ENCODE results near the gene PMEPA1.
"Not testable (repeated sequence)": the region's sequence is repeated elsewhere in the genome, so short reads cannot be mapped to it uniquely, and the experiment has no call there.

PMEPA1 gene

GRCh38 chr20:57647933-57648785 lies 61.7 kb downstream of the PMEPA1 start:
- no peak for DNase-seq

GRCh38 chr20:57647006-57647932 lies 62.5 kb downstream of the PMEPA1 start:
- DNase-seq: no peak

GRCh38 chr20:57638895-57639236 lies 70.9 kb downstream of the PMEPA1 start:
- no peak for DNase-seq

- no peak for DNase-seq
These were observed 71.5 kb downstream of the PMEPA1 start for GRCh38 chr20:57638173-57638894.

- no peak for DNase-seq
These were observed 75.8 kb downstream of the PMEPA1 start for GRCh38 chr20:57633945-57634491.

- no peak for DNase-seq
These were observed 77.5 kb downstream of the PMEPA1 start for GRCh38 chr20:57632286-57632685.

- DNase-seq: no peak
These were observed 79.8 kb downstream of the PMEPA1 start for GRCh38 chr20:57630061-57630460.

GRCh38 chr20:57629491-57629901 lies 80.3 kb downstream of the PMEPA1 start:
- DNase-seq: not testable (repeated sequence)

GRCh38 chr20:57628962-57629308 lies 80.9 kb downstream of the PMEPA1 start:
- DNase-seq: not testable (repeated sequence)

GRCh38 chr20:57628047-57628961 lies 81.5 kb downstream of the PMEPA1 start:
- DNase-seq: no peak

GRCh38 chr20:57627339-57627738 lies 82.5 kb downstream of the PMEPA1 start:
- no peak for DNase-seq

- DNase-seq: no peak
These were observed 83.8 kb downstream of the PMEPA1 start for GRCh38 chr20:57625978-57626377.

GRCh38 chr20:57625181-57625958 lies 84.4 kb downstream of the PMEPA1 start:
- DNase-seq: no peak

GRCh38 chr20:57624124-57624523 lies 85.7 kb downstream of the PMEPA1 start:
- no peak for DNase-seq

- no peak for DNase-seq
These were observed 87.0 kb downstream of the PMEPA1 start for GRCh38 chr20:57622579-57623381.

GRCh38 chr20:57622201-57622570 lies 87.6 kb downstream of the PMEPA1 start:
- no peak for DNase-seq

GRCh38 chr20:57621421-57622200 lies 88.2 kb downstream of the PMEPA1 start:
- no peak for DNase-seq

GRCh38 chr20:57620999-57621398 lies 88.8 kb downstream of the PMEPA1 start:
- no peak for DNase-seq

- DNase-seq: no peak
These were observed 89.4 kb downstream of the PMEPA1 start, which contains the start of gene ZBP1 for GRCh38 chr20:57620274-57620990. ZBP1 (minus strand) TSS chr20:57620426; CDS start chr20:57620295, 131 bp downstream.

Measured in NCI-H1048 (cell line).